IMR-90 (cell line): ENCODE measurements around the gene CEP128. TPM values are rescaled to one million over a fixed set of nuclear protein-coding genes. Genes with fewer than 3 reads are reported as not detected.

Experiments
- ATAC-seq: fragments of 200-7000 bp; cut with Tn5 transposase; 2 replicates; pipeline ENCODE4 v1.9.1; 2020; ENCODE audit warnings: low read depth, mild to moderate bottlenecking, moderate library complexity
- BruUV-seq: library from RNA; stranded (reverse); fragments of 400-500 nt; replicated peaks from 2 replicates; lab custom pipeline; 2021; lab: Mats Ljungman, UMichigan
- CTCF ChIA-PET: fragments of 300-600 bp; formaldehyde crosslinking; extraction: SDS; loops from one replicate; lab custom pipeline; 2021; ENCODE audit warnings: antibody characterized with exemption; lab: Yijun Ruan, JAX
- POLR2A ChIA-PET: fragments of 300-600 bp; sonication (Branson Sonifier 250); formaldehyde crosslinking; loops from one replicate; lab custom pipeline; 2022; ENCODE audit warnings: antibody characterized with exemption; ENCODE audit not compliant: unreplicated experiment; lab: Charles Lee
- DNase-seq: peaks from one replicate; pipeline ENCODE4 v3.0.0; 2013
- H2AFZ ChIP-seq: replicated peaks from 2 replicates; pipeline ENCODE3; 2013; ENCODE audit warnings: low read length, mild to moderate bottlenecking; ENCODE audit not compliant: poor library complexity
- H2AK5ac ChIP-seq: 2 replicates; pipeline ENCODE4 v1.6.1; 2013; ENCODE audit warnings: low read depth, low read length, inconsistent platforms
- H2AK9ac ChIP-seq: replicated peaks from 2 replicates; pipeline ENCODE3; 2013; ENCODE audit warnings: mild to moderate bottlenecking, low read depth, low read length, moderate library complexity; ENCODE audit not compliant: poor library complexity
- H2BK120ac ChIP-seq: 2 replicates; pipeline ENCODE4 v1.6.1; 2013; ENCODE audit warnings: low read depth, low read length, inconsistent platforms
- H2BK15ac ChIP-seq: 3 replicates; pipeline ENCODE4 v1.6.1; 2013; ENCODE audit warnings: low read depth, low read length, inconsistent platforms
- H2BK20ac ChIP-seq: 2 replicates; pipeline ENCODE4 v1.6.1; 2013; ENCODE audit warnings: low read depth, mild to moderate bottlenecking, inconsistent platforms, low read length, moderate library complexity
- H2BK5ac ChIP-seq: 2 replicates; pipeline ENCODE4 v1.6.1; 2013; ENCODE audit warnings: mild to moderate bottlenecking, low read depth, low read length, inconsistent platforms; ENCODE audit not compliant: poor library complexity, severe bottlenecking
- H3K14ac ChIP-seq: replicated peaks from 2 replicates; pipeline ENCODE4 v1.6.1; 2013; ENCODE audit warnings: low read depth, low read length, inconsistent platforms
- H3K18ac ChIP-seq: 2 replicates; pipeline ENCODE4 v1.6.1; 2013; ENCODE audit warnings: low read depth, low read length, control low read depth
- H3K23ac ChIP-seq: 2 replicates; pipeline ENCODE4 v1.6.1; 2013; ENCODE audit warnings: low read depth, low read length, inconsistent platforms
- H3K27ac ChIP-seq: 2 replicates; pipeline ENCODE4 v1.5.1; 2013; ENCODE audit warnings: mild to moderate bottlenecking, control low read depth, low read length; ENCODE audit not compliant: insufficient read depth
- H3K27me3 ChIP-seq: 2 replicates; pipeline ENCODE4 v1.6.1; 2013; ENCODE audit warnings: low read length; ENCODE audit not compliant: control insufficient read depth, insufficient read depth
- H3K36me3 ChIP-seq: 2 replicates; pipeline ENCODE4 v1.6.1; 2013; ENCODE audit warnings: low read length, mixed read lengths; ENCODE audit not compliant: control insufficient read depth, insufficient read depth
- H3K4ac ChIP-seq: 2 replicates; pipeline ENCODE4 v1.6.1; 2013; ENCODE audit warnings: low read depth, low read length, inconsistent platforms
- H3K4me1 ChIP-seq: 2 replicates; pipeline ENCODE4 v1.6.1; 2013; ENCODE audit warnings: low read length, mixed read lengths; ENCODE audit not compliant: control insufficient read depth, insufficient read depth
- H3K4me2 ChIP-seq: 2 replicates; pipeline ENCODE4 v1.6.1; 2013; ENCODE audit warnings: low read depth, mild to moderate bottlenecking, control low read depth, low read length, moderate library complexity
- H3K4me3 ChIP-seq: 2 replicates; pipeline ENCODE4 v1.5.1; 2013; ENCODE audit warnings: low read depth, mild to moderate bottlenecking, control low read depth, low read length, moderate library complexity; ENCODE audit not compliant: insufficient read depth
- H3K56ac ChIP-seq: 2 replicates; pipeline ENCODE4 v1.6.1; 2013; ENCODE audit warnings: low read length, inconsistent platforms; ENCODE audit not compliant: insufficient read depth; ENCODE audit errors: extremely low read depth
- H3K79me1 ChIP-seq, 2 experiments: 2 replicates each; pipeline ENCODE4 v1.6.1; 2013; ENCODE audit warnings: low read length in 2 of 2, inconsistent platforms in 1 of 2, low read depth in 1 of 2
- H3K9ac ChIP-seq: 2 replicates; pipeline ENCODE4 v1.6.1; 2013; ENCODE audit warnings: low read depth, low read length, control low read depth
- H3K9me1 ChIP-seq: 2 replicates; pipeline ENCODE4 v1.6.1; 2013; ENCODE audit warnings: low read length, inconsistent platforms; ENCODE audit not compliant: insufficient read depth
- H3K9me3 ChIP-seq: 2 replicates; pipeline ENCODE4 v1.6.1; 2013; ENCODE audit warnings: low read length; ENCODE audit not compliant: control insufficient read depth, insufficient read depth
- H4K20me1 ChIP-seq: 2 replicates; pipeline ENCODE4 v1.6.1; 2013; ENCODE audit warnings: low read length, inconsistent platforms; ENCODE audit not compliant: insufficient read depth
- H4K5ac ChIP-seq: 2 replicates; pipeline ENCODE4 v1.6.1; 2013; ENCODE audit warnings: mild to moderate bottlenecking, low read depth, low read length, control low read depth
- H4K8ac ChIP-seq, 2 experiments: 2 replicates each; pipeline ENCODE4 v1.6.1; 2013; ENCODE audit warnings: low read depth in 2 of 2, low read length in 2 of 2, control low read depth in 1 of 2, inconsistent platforms in 1 of 2
- H4K91ac ChIP-seq: 2 replicates; pipeline ENCODE4 v1.6.1; 2013; ENCODE audit warnings: low read depth, low read length, inconsistent platforms; ENCODE audit not compliant: insufficient read depth
- CEBPB ChIP-seq: IDR thresholded peaks from 2 replicates; pipeline ENCODE4 v1.6.1; 2012; ENCODE audit warnings: low read depth, low read length, improper control_type of control experiment
- CTCF ChIP-seq: conservative IDR thresholded peaks from 2 replicates; pipeline ENCODE4 v1.5.1; 2012; ENCODE audit warnings: mild to moderate bottlenecking, low read depth, low read length, improper control_type of control experiment
- MAFK ChIP-seq: IDR thresholded peaks from 2 replicates; pipeline ENCODE4 v1.6.1; 2012; ENCODE audit warnings: low read depth, low read length, improper control_type of control experiment
- NFE2L2 ChIP-seq: fragments of 150-350 bp; IDR thresholded peaks from 2 replicates; pipeline ENCODE4 v1.6.1; 2016; ENCODE audit warnings: low read depth, mild to moderate bottlenecking, low read length
- RAD21 ChIP-seq: IDR thresholded peaks from 2 replicates; pipeline ENCODE4 v1.6.1; 2012; ENCODE audit warnings: low read length, improper control_type of control experiment
- RFX5 ChIP-seq: IDR thresholded peaks from 2 replicates; pipeline ENCODE4 v1.8.0; 2012; ENCODE audit warnings: low read depth, mild to moderate bottlenecking, low read length, moderate library complexity
- USF2 ChIP-seq: fragments of 150-350 bp; IDR thresholded peaks from 2 replicates; pipeline ENCODE4 v1.6.1; 2017; ENCODE audit warnings: mild to moderate bottlenecking, antibody characterized with exemption, low read length, low read depth
- WGBS, 2 experiments: methylation state at CpG; one replicate each; pipeline versions ENCODE4 v1.1.5 to v1.1.7; 2013; ENCODE audit warnings: missing lambda C conversion rate in 2 of 2; ENCODE audit not compliant: insufficient read length in 1 of 2; ENCODE audit errors: extremely low coverage in 2 of 2; 5-methylcytosine and 5-hydroxymethylcytosine counted together
- dilution Hi-C: fragments of 300-500 bp; cut with HindIII; formaldehyde crosslinking; loops from one replicate; pipeline ENCODE4 v1.14.3; 2018; ENCODE audit warnings: low sequenced_read_pairs; ENCODE audit not compliant: unreplicated experiment
- in situ Hi-C: fragments of 300-500 bp; cut with MboI; formaldehyde crosslinking; loops from 3 replicates; pipeline ENCODE4 v1.14.3; 2019; ENCODE audit warnings: low sequenced_read_pairs, inconsistent platforms, mixed read lengths
- intact Hi-C: fragments of 100-400 bp; cut with micrococcal nuclease; formaldehyde crosslinking; loops from 2 replicates; pipeline ENCODE4 v1.10.0; 2022
- polyA plus RNA-seq, 3 experiments: library from polyadenylated mRNA; depleted of rRNA; stranded (reverse); fragments of >200 nt; gene quantifications; 2 replicates each; pipeline ENCODE4 v1.2.3, GENCODE V29; 2012; ENCODE audit warnings: low replicate concordance in 1 of 3
- total RNA-seq: library from RNA; depleted of rRNA; stranded (reverse); fragments of >200 nt; gene quantifications from 2 replicates; pipeline ENCODE4 v1.2.3, GENCODE V29; 2012

Gene CEP128
- total and polyA plus RNA-seq, 2 of the 4 experiments (the other 2 are of a cell fraction): 1.9 to 5.7 TPM

GRCh38 chr14:80575763-80576162, 365.8 kb downstream of the CEP128 start:
- H4K5ac ChIP-seq: no peak overlapping the region
- no peak overlapping the region for H3K18ac ChIP-seq
- no peak overlapping the region for H3K4me3 ChIP-seq
- no peak overlapping the region for H2AK5ac ChIP-seq
- in situ Hi-C loops (no loop called here), intact Hi-C loops (no loop called here), dilution Hi-C loops (no loop called here)
- no peaks in the 10 kb centered on the region for H3K9me1 ChIP-seq
- no peak overlapping the region for H3K14ac ChIP-seq
- no peak overlapping the region for H2AFZ ChIP-seq
- H2BK120ac ChIP-seq: no peak overlapping the region
- ATAC-seq (no peak), DNase-seq (no peak)
- H2AK9ac ChIP-seq: no peak overlapping the region
- H3K4me2 ChIP-seq: no peak overlapping the region
- WGBS, 2 experiments: no CpG with 5 or more reads among the region's 2 CpGs
- no peak overlapping the region for H3K4ac ChIP-seq
- H2BK5ac ChIP-seq: no peak overlapping the region
- no peak overlapping the region for H2BK15ac ChIP-seq
- H3K23ac ChIP-seq: no peak overlapping the region
- no peak overlapping the region for H4K91ac ChIP-seq
- H3K36me3 ChIP-seq: no peaks in the 10 kb centered on the region
- no peak overlapping the region for H2BK20ac ChIP-seq
- H3K4me1 ChIP-seq: peaks cover 2% of the 10 kb centered on the region; the same call in 1 of the 2 replicates
- no peak overlapping the region for H3K27ac ChIP-seq
- H3K56ac ChIP-seq: no peak overlapping the region
- H3K27me3 ChIP-seq: no peaks in the 10 kb centered on the region
- H3K79me1 ChIP-seq: no peaks in the 10 kb centered on the region
- no peak overlapping the region for H3K9ac ChIP-seq
- TF ChIP-seq CEBPB: no peak
- TF ChIP-seq CTCF: no peak
- no peak for TF ChIP-seq RAD21
- no peak for TF ChIP-seq NFE2L2
- no peak for TF ChIP-seq MAFK
- no peak for TF ChIP-seq RFX5
- TF ChIP-seq USF2: no peak
- no peak overlapping the region for H4K8ac ChIP-seq
- POLR2A ChIA-PET: no interaction called here
- no TSS peak for BruUV-seq
- CTCF ChIA-PET: no interaction called here
- H3K9me3 ChIP-seq: no peaks in the 10 kb centered on the region
- H4K20me1 ChIP-seq: no peaks in the 10 kb centered on the region
